T-helper 17 cell (primary cell): ENCODE measurements around the gene PRKAB1. TPM values are rescaled to one million over a fixed set of nuclear protein-coding genes. Genes with fewer than 3 reads are reported as not detected.
"Not testable (repeated sequence)": the region's sequence is repeated elsewhere in the genome, so short reads cannot be mapped to it uniquely, and the experiment has no call there.

ENCODE experiments used
- ATAC-seq: fragments of 150-1000 bp; cut with Tn5 transposase; 2 replicates; pipeline ENCODE4 v1.10.0; 2021; ENCODE audit warnings: mild to moderate bottlenecking, moderate library complexity
- DNase-seq, 3 donors: peaks; one replicate each; pipeline versions ENCODE4 v3.0.0 to v3.0.0-alpha.2; 2020 to 2021
- H3K9me3 ChIP-seq: one replicate; pipeline ENCODE4 v1.7.0; 2013; ENCODE audit warnings: low read length, mild to moderate bottlenecking; ENCODE audit not compliant: control insufficient read depth, poor library complexity, severe bottlenecking
- H3K27ac Mint-ChIP-seq: one replicate; pipeline ENCODE4 v1.8.0; 2022; ENCODE audit warnings: mild to moderate bottlenecking, moderate library complexity, mixed read lengths
- H3K27me3 Mint-ChIP-seq: one replicate; pipeline ENCODE4 v1.8.0; 2022; ENCODE audit warnings: mixed read lengths
- H3K36me3 Mint-ChIP-seq: one replicate; pipeline ENCODE4 v1.8.0; 2022; ENCODE audit warnings: low read depth, mixed read lengths
- H3K4me1 Mint-ChIP-seq: one replicate; pipeline ENCODE4 v1.8.0; 2022; ENCODE audit warnings: mild to moderate bottlenecking, mixed read lengths
- H3K4me3 Mint-ChIP-seq: one replicate; pipeline ENCODE4 v1.8.0; 2022; ENCODE audit warnings: mild to moderate bottlenecking, moderate library complexity, mixed read lengths
- total RNA-seq, 4 donors: library from RNA in 2 of 4; stranded (reverse) in 2 of 4; gene quantifications; one replicate each; pipeline ENCODE4 v1.2.3 and lab custom pipeline; 2022 to 2026

The PRKAB1 gene
- total RNA-seq, 2 donors from 2014 or later, result 20.4 to 28.2 TPM

DNA sequence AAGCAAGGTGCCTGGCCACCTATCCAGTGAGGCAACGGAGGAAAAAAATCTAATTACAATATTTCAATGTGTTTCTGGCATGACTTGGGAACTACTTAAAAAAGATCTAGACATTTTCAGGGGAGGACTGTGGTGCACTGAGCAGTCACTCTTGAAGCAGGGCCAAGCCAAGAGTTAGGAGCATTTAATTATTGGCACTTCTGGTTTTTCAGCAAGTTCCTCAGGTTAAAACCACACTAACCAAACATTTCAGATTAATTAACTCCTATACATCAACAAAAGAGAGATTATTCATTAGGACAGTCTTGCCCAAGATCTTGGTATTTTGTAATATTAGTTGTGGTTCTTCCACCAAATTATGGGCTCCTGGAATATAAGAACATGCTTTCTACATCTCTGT lies 25.6 kb downstream of the PRKAB1 start:
- H3K9me3 ChIP-seq, result no peaks in the 10 kb centered on the region
- Mint-ChIP-seq H3K27me3 (no peaks in the 10 kb centered on the region), H3K36me3 (no peaks in the 10 kb centered on the region), H3K4me1 (peaks cover 5% of the 10 kb centered on the region), H3K4me3 (no peak overlapping the region), H3K27ac (peak overlapping the region; percentile 32)
- no peak for ATAC-seq
- no peak for DNase-seq

DNA sequence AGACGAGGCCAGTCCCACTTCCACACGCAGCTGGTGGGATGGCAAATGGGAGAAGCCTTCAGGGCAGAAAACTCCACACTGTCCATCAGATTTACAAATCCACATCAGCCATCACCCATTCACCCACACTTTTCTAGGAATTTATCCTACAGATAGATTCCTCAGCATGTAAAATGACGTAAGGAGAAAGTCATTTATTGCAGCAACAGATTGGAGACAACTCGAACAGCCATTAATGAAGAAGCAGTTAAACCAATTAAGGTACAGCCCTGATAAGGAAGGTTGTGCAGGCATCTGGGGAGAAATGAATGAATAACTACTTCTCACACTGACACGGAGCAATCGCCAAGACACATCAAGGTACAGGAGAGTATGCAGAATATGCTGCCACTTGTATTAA lies 26.2 kb downstream of the PRKAB1 start:
- Mint-ChIP-seq H3K27me3 (no peaks in the 10 kb centered on the region), H3K36me3 (no peaks in the 10 kb centered on the region), H3K27ac (peak overlapping the region; percentile 32), H3K4me1 (peaks cover 5% of the 10 kb centered on the region), H3K4me3 (no peak overlapping the region)
- ATAC-seq (no peak), DNase-seq (no peak)
- no peaks in the 10 kb centered on the region for H3K9me3 ChIP-seq

DNA sequence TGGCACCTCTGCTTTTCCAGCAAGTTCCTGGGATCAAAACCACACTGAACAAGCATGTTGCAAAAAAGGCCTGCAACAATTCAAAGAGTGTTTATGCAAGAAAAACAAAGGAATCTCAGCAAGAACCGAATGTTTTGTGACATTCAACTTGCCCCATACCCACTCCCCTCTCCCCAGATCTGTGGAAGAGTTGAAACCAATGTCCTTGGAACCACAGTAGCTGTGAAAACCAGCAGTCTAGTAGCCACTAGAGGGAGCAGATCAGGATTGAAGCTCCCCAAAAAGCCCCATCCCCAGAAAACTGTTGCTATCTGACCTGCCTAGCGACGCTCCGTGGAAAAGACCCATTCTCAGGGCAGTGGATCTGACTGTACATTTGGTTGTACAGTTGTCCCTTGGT lies 27.1 kb downstream of the PRKAB1 start:
- Mint-ChIP-seq H3K4me3 (no peak overlapping the region), H3K27ac (no peak overlapping the region), H3K36me3 (no peaks in the 10 kb centered on the region), H3K4me1 (peaks cover 5% of the 10 kb centered on the region), H3K27me3 (no peaks in the 10 kb centered on the region)
- ATAC-seq, result no peak
- H3K9me3 ChIP-seq, result no peaks in the 10 kb centered on the region
- no peak for DNase-seq

DNA sequence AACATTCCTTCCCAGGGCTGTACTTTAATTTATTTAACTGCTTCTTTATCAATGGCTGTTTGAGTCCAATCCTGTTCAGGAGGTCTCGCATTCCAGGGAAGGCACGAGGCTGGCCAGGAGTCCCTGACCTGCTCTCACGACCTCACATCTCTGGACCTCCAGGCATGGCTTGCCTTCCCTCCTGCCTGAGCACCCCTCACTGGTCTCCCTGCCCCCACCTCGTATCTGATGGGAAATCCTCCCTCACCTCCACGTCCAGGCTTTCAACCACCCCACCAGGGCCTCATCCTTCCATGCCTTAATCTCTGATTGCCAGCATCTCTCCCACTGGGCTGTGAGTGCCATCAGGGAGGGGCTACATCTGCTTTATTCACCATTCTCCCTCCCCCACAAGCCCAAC lies 29.0 kb downstream of the PRKAB1 start:
- H3K9me3 ChIP-seq, result no peaks in the 10 kb centered on the region
- Mint-ChIP-seq H3K4me3 (no peak overlapping the region), H3K27me3 (no peaks in the 10 kb centered on the region), H3K4me1 (peaks cover 5% of the 10 kb centered on the region), H3K27ac (no peak overlapping the region), H3K36me3 (no peaks in the 10 kb centered on the region)
- no peak for ATAC-seq
- no peak for DNase-seq

DNA sequence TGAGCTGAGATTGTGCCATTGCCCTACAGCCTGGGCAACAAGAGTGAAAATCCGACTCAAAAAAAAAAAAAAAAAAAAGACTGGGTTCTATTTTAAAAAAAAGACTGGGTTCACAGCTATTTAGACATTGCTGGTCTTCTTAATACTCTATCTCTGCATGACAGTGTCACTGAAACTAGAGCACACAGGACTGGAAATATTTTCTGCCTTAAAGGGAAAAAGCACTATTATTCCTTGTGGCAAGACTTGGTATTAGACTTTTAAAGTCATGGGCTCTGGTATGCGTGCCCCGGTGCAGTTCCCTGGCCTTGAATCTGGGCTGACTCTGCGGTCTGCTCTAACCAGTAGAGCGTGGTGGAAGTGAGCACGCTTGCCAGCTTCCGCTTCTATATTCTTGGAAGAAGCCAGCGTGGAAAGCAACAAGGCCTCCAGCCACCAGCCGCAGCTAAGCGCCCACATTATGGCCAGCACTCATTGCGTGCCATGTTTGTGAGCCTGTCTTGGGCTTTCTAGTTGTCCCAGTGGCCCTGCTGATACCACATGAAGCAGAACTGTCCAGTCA lies 31.3 kb downstream of the PRKAB1 start:
- ATAC-seq, result no peak
- H3K27ac Mint-ChIP-seq, result no peak overlapping the region

DNA sequence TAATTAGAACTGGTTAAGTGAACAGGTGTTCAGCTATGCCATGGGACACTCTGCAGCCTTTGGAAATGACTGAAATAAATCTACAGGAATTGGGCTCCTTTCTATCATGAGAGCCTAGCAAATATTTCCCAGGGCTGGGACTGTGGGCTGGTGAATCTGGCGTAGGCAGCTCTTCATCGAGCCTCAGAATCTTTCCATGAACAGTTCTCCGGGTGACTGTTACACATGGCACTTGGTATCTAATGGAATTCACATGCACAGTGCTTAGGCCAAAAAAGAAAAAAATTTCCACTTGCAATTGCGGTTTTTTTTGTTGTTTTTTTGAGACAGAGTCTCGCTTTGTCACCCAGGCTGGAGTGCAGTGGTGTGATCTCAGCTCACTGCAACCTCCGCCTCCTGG lies 32.1 kb downstream of the PRKAB1 start:
- Mint-ChIP-seq H3K4me3 (no peak overlapping the region), H3K27ac (peak overlapping the region; percentile 34), H3K36me3 (no peaks in the 10 kb centered on the region), H3K27me3 (no peaks in the 10 kb centered on the region), H3K4me1 (peaks cover 5% of the 10 kb centered on the region)
- DNase-seq (no peak), ATAC-seq (no peak)
- H3K9me3 ChIP-seq, result no peaks in the 10 kb centered on the region

More for the DNA sequence above, 31.3 kb downstream of the PRKAB1 start:
- DNase-seq, result no peak
- no peaks in the 10 kb centered on the region for H3K9me3 ChIP-seq
- peaks cover 5% of the 10 kb centered on the region for H3K4me1 Mint-ChIP-seq
- no peaks in the 10 kb centered on the region for H3K36me3 Mint-ChIP-seq
- H3K4me3 Mint-ChIP-seq, result no peak overlapping the region
- H3K27me3 Mint-ChIP-seq, result no peaks in the 10 kb centered on the region

DNA sequence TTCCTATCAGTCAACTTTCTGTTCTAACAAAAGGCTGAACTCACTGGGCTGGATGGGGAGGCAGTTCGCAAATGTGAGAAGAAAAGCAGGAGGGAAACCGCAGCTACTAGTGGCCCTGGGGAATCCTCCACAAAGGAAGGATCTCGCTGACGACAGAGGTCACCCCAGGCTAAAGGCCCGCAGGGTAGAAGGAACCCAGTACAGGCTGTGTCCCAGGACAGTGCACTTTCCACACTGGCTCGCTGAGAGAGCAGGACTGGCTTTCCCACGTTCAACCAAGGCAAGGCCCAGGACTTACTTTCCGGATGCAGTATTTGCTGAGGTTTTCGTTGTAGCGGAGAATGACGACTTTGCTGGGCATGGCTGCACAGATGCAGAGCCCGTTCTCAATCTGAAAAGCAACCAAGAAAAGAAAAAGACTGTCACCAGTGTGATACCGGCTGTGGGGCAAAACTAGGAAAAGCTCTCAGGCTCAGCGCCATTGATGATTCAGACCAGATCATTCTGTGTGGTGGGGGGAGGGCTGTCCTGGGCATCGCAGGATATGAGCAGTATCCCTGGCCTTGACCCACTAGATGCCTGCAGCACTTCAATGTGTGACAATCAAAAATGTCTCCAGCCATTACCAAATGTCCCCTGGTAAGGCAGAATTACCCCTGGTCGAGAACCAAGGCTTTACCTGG lies 36.3 kb downstream of the PRKAB1 start:
- Mint-ChIP-seq H3K27me3 (no peaks in the 10 kb centered on the region), H3K4me3 (no peak overlapping the region), H3K4me1 (no peaks in the 10 kb centered on the region), H3K27ac (no peak overlapping the region), H3K36me3 (no peaks in the 10 kb centered on the region)
- ATAC-seq, result no peak
- no peak for DNase-seq
- H3K9me3 ChIP-seq, result no peaks in the 10 kb centered on the region

DNA sequence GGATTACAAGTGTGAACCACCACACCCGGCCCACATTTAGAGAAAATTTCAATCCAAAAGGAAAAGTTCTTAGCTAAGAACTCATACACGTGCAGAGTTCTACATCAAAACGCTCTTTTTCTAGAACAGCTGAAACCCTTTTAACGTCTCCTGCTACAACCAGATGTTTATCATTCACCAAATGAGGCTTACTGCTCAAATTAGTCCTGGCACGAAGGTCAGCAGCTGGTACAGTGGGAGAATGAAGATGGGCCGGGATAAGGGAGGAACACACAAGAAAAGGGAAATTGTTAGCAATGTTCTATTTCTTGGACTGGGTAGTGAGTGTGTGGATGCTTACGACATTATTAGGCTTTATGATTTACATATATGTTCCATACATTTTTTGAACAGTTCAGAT lies 37.2 kb downstream of the PRKAB1 start:
- Mint-ChIP-seq H3K36me3 (no peaks in the 10 kb centered on the region), H3K4me1 (no peaks in the 10 kb centered on the region), H3K27me3 (no peaks in the 10 kb centered on the region), H3K4me3 (no peak overlapping the region), H3K27ac (no peak overlapping the region)
- no peaks in the 10 kb centered on the region for H3K9me3 ChIP-seq
- ATAC-seq, result no peak
- no peak for DNase-seq

DNA sequence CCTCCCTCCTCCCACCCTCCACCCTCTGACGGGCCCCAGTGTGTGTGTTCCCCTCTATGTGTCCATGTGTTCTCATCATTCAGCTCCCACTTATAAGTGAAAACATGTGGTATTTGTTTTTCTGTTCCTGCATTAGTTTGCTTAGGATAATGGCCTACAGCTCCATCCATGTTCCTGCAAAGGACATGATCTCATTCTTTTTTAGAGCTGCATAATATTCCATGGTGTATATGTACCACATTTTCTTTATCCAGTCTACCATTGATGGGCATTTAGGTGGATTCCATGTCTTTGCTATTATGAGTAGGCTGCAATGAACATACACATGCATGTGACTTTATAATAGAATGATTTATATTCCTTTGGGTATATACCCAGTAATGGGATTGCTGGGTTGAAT lies 38.5 kb downstream of the PRKAB1 start:
- DNase-seq, H3K4me1 Mint-ChIP-seq, ATAC-seq, H3K9me3 ChIP-seq, H3K27ac Mint-ChIP-seq, H3K27me3 Mint-ChIP-seq, H3K36me3 Mint-ChIP-seq, H3K4me3 Mint-ChIP-seq: not testable (repeated sequence)

DNA sequence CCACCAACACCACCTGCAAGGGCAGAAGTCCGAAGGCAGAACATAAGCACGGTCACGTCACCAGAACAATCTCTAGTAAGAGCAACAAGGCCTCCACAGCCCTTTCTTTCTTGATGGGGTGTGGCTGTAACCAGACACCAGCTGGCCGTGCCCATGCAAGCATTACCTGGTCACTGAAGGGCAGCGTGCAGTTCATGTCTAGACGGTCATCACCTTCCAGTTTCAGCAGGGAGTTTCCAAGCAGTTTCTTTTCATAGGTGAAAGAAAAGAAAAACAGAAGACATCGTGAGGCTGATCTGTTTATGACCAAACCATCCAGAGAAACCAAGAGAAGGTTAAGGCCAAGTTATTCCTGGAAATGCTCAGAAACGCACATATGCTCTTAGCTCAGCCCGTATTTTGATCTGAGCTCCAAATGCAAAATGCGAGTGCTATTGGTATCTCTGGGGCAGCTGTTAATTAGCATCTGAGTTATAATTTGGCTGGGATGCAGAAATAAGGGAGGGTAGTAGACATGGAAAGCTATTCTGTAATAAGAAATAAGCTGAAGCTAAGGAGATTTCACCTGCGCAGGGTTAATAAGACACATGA lies 42.5 kb downstream of the PRKAB1 start:
- Mint-ChIP-seq H3K4me1 (no peaks in the 10 kb centered on the region), H3K4me3 (no peak overlapping the region), H3K27me3 (no peaks in the 10 kb centered on the region), H3K36me3 (peaks cover 4% of the 10 kb centered on the region), H3K27ac (no peak overlapping the region)
- DNase-seq, result no peak
- no peaks in the 10 kb centered on the region for H3K9me3 ChIP-seq
- ATAC-seq, result no peak

DNA sequence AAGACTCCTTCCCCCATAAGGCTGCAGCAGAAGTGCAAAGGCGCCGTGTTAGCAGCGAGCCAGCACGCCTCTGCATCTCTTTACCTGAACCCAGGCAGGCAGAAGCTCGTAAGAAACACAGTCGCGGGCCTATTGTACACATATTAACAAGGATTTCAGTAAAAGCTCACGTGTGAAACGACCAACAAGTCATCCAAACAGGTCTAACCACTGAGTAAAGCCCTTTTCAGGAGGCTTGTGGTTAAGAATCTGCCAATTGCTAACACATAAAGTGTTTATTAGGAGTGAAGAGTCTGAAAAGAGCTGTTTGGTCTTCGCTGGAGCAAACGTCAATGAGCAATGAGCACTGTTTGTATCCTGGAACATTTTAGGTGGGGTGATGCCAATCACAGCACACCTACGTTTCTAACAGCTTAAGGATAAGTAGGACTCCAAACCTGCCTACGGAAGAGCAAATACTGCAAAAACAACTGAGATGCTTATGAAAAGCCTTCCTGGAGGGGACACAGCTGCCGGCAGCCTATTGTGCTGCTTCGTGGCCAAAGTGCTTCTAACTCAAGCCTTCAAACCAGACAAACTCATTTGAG lies 43.1 kb downstream of the PRKAB1 start:
- Mint-ChIP-seq H3K27ac (no peak overlapping the region), H3K4me3 (no peak overlapping the region), H3K4me1 (no peaks in the 10 kb centered on the region), H3K36me3 (peaks cover 4% of the 10 kb centered on the region), H3K27me3 (no peaks in the 10 kb centered on the region)
- H3K9me3 ChIP-seq, result no peaks in the 10 kb centered on the region
- ATAC-seq (no peak), DNase-seq (no peak)

DNA sequence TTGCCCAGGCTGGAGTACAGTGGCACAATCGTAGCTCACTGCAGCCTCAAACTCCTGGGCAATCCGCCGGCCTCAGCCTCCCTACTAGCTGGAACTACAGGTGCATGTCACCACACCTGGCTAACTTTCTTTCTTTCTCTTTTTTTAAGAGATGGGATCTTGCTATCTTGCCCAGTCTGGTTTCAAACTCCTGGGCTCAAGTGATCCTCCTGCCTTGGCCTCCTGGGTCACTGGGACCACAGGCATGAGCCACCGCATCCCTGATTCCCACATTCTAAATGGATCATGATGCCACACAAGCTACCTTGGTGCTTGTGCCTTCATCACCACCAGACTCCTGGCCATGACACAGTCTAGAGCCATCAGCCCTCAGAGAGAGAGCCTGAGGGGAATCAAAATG lies 43.8 kb downstream of the PRKAB1 start:
- H3K36me3 Mint-ChIP-seq, result peaks cover 4% of the 10 kb centered on the region
- no peaks in the 10 kb centered on the region for H3K4me1 Mint-ChIP-seq
- no peak overlapping the region for H3K27ac Mint-ChIP-seq
- no peaks in the 10 kb centered on the region for H3K27me3 Mint-ChIP-seq
- no peak for DNase-seq
- H3K4me3 Mint-ChIP-seq, result no peak overlapping the region
- ATAC-seq, result no peak
- no peaks in the 10 kb centered on the region for H3K9me3 ChIP-seq

DNA sequence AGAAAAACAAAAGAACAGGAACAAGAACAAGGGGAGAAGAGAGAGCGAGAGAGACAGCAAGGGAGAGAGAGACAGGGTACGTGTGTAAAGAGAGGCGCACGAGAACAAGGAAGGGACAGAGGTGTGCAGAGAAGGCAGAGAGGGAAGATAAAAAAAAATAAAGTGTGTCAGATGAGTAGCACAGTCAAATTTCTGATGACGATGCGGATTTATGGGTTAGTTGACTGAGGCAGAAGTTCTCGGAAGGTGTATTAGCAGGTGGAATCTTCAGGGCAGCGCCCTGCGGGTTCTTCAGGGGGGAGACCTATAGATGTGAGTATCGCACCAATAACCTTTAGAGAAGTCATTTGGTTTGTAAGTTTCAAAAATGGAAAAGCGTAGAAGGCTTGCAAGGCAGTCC lies 44.8 kb downstream of the PRKAB1 start:
- DNase-seq, result no peak
- H3K9me3 ChIP-seq, result no peaks in the 10 kb centered on the region
- H3K4me1 Mint-ChIP-seq, result no peaks in the 10 kb centered on the region
- H3K27ac Mint-ChIP-seq, result no peak overlapping the region
- no peaks in the 10 kb centered on the region for H3K27me3 Mint-ChIP-seq
- peaks cover 4% of the 10 kb centered on the region for H3K36me3 Mint-ChIP-seq
- ATAC-seq, result no peak
- H3K4me3 Mint-ChIP-seq, result no peak overlapping the region
